H1 (cell line): ENCODE results near the gene KMT2E. TPM values are rescaled to one million over a fixed set of nuclear protein-coding genes. Genes with fewer than 3 reads are reported as not detected.

Source experiments
- CTCF ChIA-PET: fragments of 300-600 bp; sonication (Branson Sonifier 250); formaldehyde crosslinking; loops from one replicate; lab custom pipeline; 2021; ENCODE audit not compliant: partially characterized antibody; lab: Charles Lee
- POLR2A ChIA-PET: fragments of 300-600 bp; sonication (Branson Sonifier 250); formaldehyde crosslinking; loops from one replicate; lab custom pipeline; 2021; ENCODE audit warnings: inconsistent platforms; ENCODE audit not compliant: partially characterized antibody; lab: Charles Lee
- DNase-seq, 2 experiments: peaks; one replicate each; pipeline versions ENCODE4 v3.0.0 to v3.0.0-alpha.2; 2010 to 2022; ENCODE audit warnings: low spot score in 2 of 2, low read depth in 1 of 2, mixed read lengths in 1 of 2
- FAIRE-seq: peaks from 2 replicates; lab custom pipeline; 2011; peaks lifted over from hg19 to GRCh38; lab: Jason Lieb, UNC
- H2AFZ ChIP-seq: 2 replicates; pipeline ENCODE4 v1.8.1; 2012; ENCODE audit warnings: low read length, inconsistent platforms
- H2AK5ac ChIP-seq: 2 replicates; pipeline ENCODE4 v1.6.1; 2013; ENCODE audit warnings: low read depth, low read length
- H2BK120ac ChIP-seq: replicated peaks from 2 replicates; pipeline ENCODE3; 2013; ENCODE audit warnings: low read depth, low read length, inconsistent platforms
- H2BK12ac ChIP-seq: 2 replicates; pipeline ENCODE4 v1.6.1; 2013; ENCODE audit warnings: low read depth, low read length
- H2BK15ac ChIP-seq: 2 replicates; pipeline ENCODE4 v1.6.1; 2013; ENCODE audit warnings: low read length
- H2BK20ac ChIP-seq: 2 replicates; pipeline ENCODE4 v1.6.1; 2013; ENCODE audit warnings: low read length
- H2BK5ac ChIP-seq: 2 replicates; pipeline ENCODE4 v1.6.1; 2013; ENCODE audit warnings: low read depth, low read length
- H3K14ac ChIP-seq: 2 replicates; pipeline ENCODE4 v1.6.1; 2013; ENCODE audit warnings: inconsistent platforms; ENCODE audit not compliant: insufficient read length
- H3K18ac ChIP-seq: 2 replicates; pipeline ENCODE4 v1.6.1; 2013; ENCODE audit warnings: low read length; ENCODE audit errors: extremely low read depth
- H3K23ac ChIP-seq: 2 replicates; pipeline ENCODE4 v1.6.1; 2013; ENCODE audit warnings: inconsistent platforms; ENCODE audit not compliant: insufficient read length
- H3K23me2 ChIP-seq: 2 replicates; pipeline ENCODE4 v1.6.1; 2013; ENCODE audit warnings: low read depth, low read length
- H3K27ac ChIP-seq: 2 replicates; pipeline ENCODE4 v1.6.1; 2011; ENCODE audit warnings: low read depth, low read length, inconsistent platforms
- H3K27me3 ChIP-seq, 4 experiments: replicated peaks in 1 of 4; 1 replicate in 1 of 4; 2 replicates in 3 of 4; pipeline versions ENCODE4 v1.6.1 to v1.8.1; 2011 to 2013; ENCODE audit warnings: low read length in 3 of 4, mild to moderate bottlenecking in 3 of 4, inconsistent platforms in 2 of 4, mixed read lengths in 2 of 4, moderate library complexity in 1 of 4; ENCODE audit not compliant: control insufficient read depth in 3 of 4, insufficient read depth in 3 of 4; ENCODE audit errors: extremely low read depth in 1 of 4
- H3K36me3 ChIP-seq, 4 experiments: 2 replicates each; pipeline versions ENCODE4 v1.6.1 to v1.8.1; 2011 to 2013; ENCODE audit warnings: mild to moderate bottlenecking in 4 of 4, low read length in 3 of 4, moderate library complexity in 2 of 4, control low read depth in 1 of 4, inconsistent platforms in 1 of 4; ENCODE audit not compliant: insufficient read depth in 4 of 4, control insufficient read depth in 2 of 4
- H3K4ac ChIP-seq: replicated peaks from 2 replicates; pipeline ENCODE3; 2013; ENCODE audit warnings: low read length, low read depth, mixed read lengths, inconsistent platforms; ENCODE audit not compliant: insufficient read length
- H3K4me1 ChIP-seq, 4 experiments: replicated peaks in 1 of 4; 1 replicate in 1 of 4; 2 replicates in 3 of 4; pipeline versions ENCODE4 v1.6.1 to v1.8.1; 2011 to 2013; ENCODE audit warnings: low read length in 3 of 4, inconsistent platforms in 2 of 4, mixed read lengths in 1 of 4; ENCODE audit not compliant: insufficient read depth in 4 of 4, control insufficient read depth in 3 of 4
- H3K4me2 ChIP-seq, 2 experiments: 2 replicates each; pipeline versions ENCODE4 v1.6.1 to v1.8.1; 2011 to 2013; ENCODE audit warnings: low read depth in 2 of 2, low read length in 2 of 2, control low read depth in 1 of 2, inconsistent platforms in 1 of 2, mild to moderate bottlenecking in 1 of 2; ENCODE audit not compliant: insufficient read depth in 1 of 2
- H3K4me3 ChIP-seq, 4 experiments: fragments of 200-600, 300-600 bp in 1 of 4; sonication (generic), shearing (Covaris generic), sonication (Bioruptor Twin) in 1 of 4; 2 replicates each; pipeline versions ENCODE4 v1.5.1 to v1.8.1; 2011 to 2016; ENCODE audit warnings: low read length in 4 of 4, low read depth in 3 of 4, control low read depth in 2 of 4, inconsistent platforms in 2 of 4, mild to moderate bottlenecking in 2 of 4, mixed read lengths in 1 of 4, moderate library complexity in 1 of 4; ENCODE audit not compliant: insufficient read depth in 2 of 4; ENCODE audit errors: extremely low read depth in 1 of 4
- H3K56ac ChIP-seq: replicated peaks from 2 replicates; pipeline ENCODE3; 2013; ENCODE audit warnings: low read depth, mild to moderate bottlenecking, mixed read lengths, low read length, inconsistent platforms; ENCODE audit not compliant: insufficient read length
- H3K79me1 ChIP-seq: 2 replicates; pipeline ENCODE4 v1.6.1; 2013; ENCODE audit warnings: low read depth, low read length, control low read depth
- H3K79me2 ChIP-seq, 2 experiments: 2 replicates each; pipeline versions ENCODE4 v1.6.1 to v1.8.1; 2012 to 2013; ENCODE audit warnings: low read length in 2 of 2, mild to moderate bottlenecking in 2 of 2, inconsistent platforms in 1 of 2; ENCODE audit not compliant: insufficient read depth in 2 of 2, control insufficient read depth in 1 of 2
- H3K9ac ChIP-seq, 4 experiments: replicated peaks in 1 of 4; 1 replicate in 1 of 4; 2 replicates in 3 of 4; pipeline versions ENCODE4 v1.6.1 to v1.8.1; 2011 to 2013; ENCODE audit warnings: low read depth in 3 of 4, low read length in 3 of 4, control low read depth in 2 of 4, mild to moderate bottlenecking in 2 of 4, moderate library complexity in 2 of 4, inconsistent platforms in 1 of 4; ENCODE audit errors: extremely low read depth in 1 of 4
- H3K9me3 ChIP-seq, 2 experiments: 2 replicates each; pipeline versions ENCODE4 v1.6.1 to v1.8.1; 2012 to 2013; ENCODE audit warnings: mild to moderate bottlenecking in 2 of 2, moderate library complexity in 2 of 2, control low read depth in 1 of 2, inconsistent platforms in 1 of 2, low read depth in 1 of 2, low read length in 1 of 2, mixed read lengths in 1 of 2; ENCODE audit not compliant: insufficient read depth in 2 of 2
- H4K20me1 ChIP-seq, 2 experiments: replicated peaks in 1 of 2; 2 replicates each; pipeline versions ENCODE3 to v1.8.1; 2011 to 2013; ENCODE audit warnings: inconsistent platforms in 2 of 2, low read length in 2 of 2, mild to moderate bottlenecking in 1 of 2; ENCODE audit not compliant: insufficient read depth in 2 of 2, control insufficient read depth in 1 of 2
- H4K5ac ChIP-seq: 2 replicates; pipeline ENCODE4 v1.6.1; 2013; ENCODE audit warnings: low read length, low read depth, mixed read lengths, inconsistent platforms; ENCODE audit not compliant: insufficient read length
- H4K8ac ChIP-seq: 2 replicates; pipeline ENCODE4 v1.8.0; 2013; ENCODE audit warnings: mild to moderate bottlenecking, moderate library complexity, low read length, inconsistent platforms; ENCODE audit not compliant: insufficient read depth; ENCODE audit errors: extremely low read depth
- H4K91ac ChIP-seq: replicated peaks from 2 replicates; pipeline ENCODE3; 2013; ENCODE audit warnings: low read length, mixed read lengths, inconsistent platforms; ENCODE audit not compliant: insufficient read length
- ASH2L ChIP-seq: fragments of 200-600, 300-600 bp; sonication (generic); IDR thresholded peaks from one replicate; pipeline ENCODE4 v1.7.1; 2017; ENCODE audit warnings: low read length
- ATF2 ChIP-seq: IDR thresholded peaks from 2 replicates; pipeline ENCODE4 v1.6.1; 2012; ENCODE audit warnings: low read length, inconsistent platforms
- CEBPB ChIP-seq: IDR thresholded peaks from 2 replicates; pipeline ENCODE4 v1.6.1; 2012; ENCODE audit warnings: low read depth, low read length
- GTF2F1 ChIP-seq: IDR thresholded peaks from 2 replicates; pipeline ENCODE4 v1.6.1; 2012; ENCODE audit warnings: low read depth, low read length, improper control_type of control experiment, borderline replicate concordance
- HDAC2 ChIP-seq, 2 experiments: fragments of 300-600 bp in 1 of 2; sonication (generic) in 1 of 2; IDR thresholded peaks; 2 replicates each; pipeline ENCODE4 v1.6.1; 2011 to 2012; ENCODE audit warnings: low read depth in 2 of 2, low read length in 2 of 2, mild to moderate bottlenecking in 2 of 2, moderate library complexity in 2 of 2, borderline replicate concordance in 1 of 2, inconsistent platforms in 1 of 2
- RBBP5 ChIP-seq: IDR thresholded peaks from 2 replicates; pipeline ENCODE4 v1.7.1; 2012; ENCODE audit warnings: low read depth, mild to moderate bottlenecking, inconsistent platforms, low read length, moderate library complexity, borderline replicate concordance
- SIRT6 ChIP-seq: IDR thresholded peaks from one replicate; pipeline ENCODE4 v1.7.1; 2012; ENCODE audit warnings: low read length, inconsistent platforms
- SIX5 ChIP-seq: IDR thresholded peaks from 2 replicates; pipeline ENCODE4 v1.6.1; 2011; ENCODE audit warnings: mild to moderate bottlenecking, low read depth, low read length
- SP1 ChIP-seq: IDR thresholded peaks from 2 replicates; pipeline ENCODE4 v1.6.1; 2011; ENCODE audit warnings: low read depth, low read length
- SP4 ChIP-seq: IDR thresholded peaks from 2 replicates; pipeline ENCODE4 v1.6.1; 2012; ENCODE audit warnings: low read length, inconsistent platforms
- SUZ12 ChIP-seq: fragments of 200-600 bp; sonication (generic); IDR thresholded peaks from 2 replicates; pipeline ENCODE4 v1.6.1; 2012; ENCODE audit warnings: mild to moderate bottlenecking, inconsistent platforms, low read length, moderate library complexity, mixed read lengths
- TAF7 ChIP-seq: optimal IDR thresholded peaks from 2 replicates; pipeline ENCODE3; 2011; ENCODE audit warnings: low read depth, mild to moderate bottlenecking, inconsistent platforms, low read length, moderate library complexity, borderline replicate concordance
- WGBS, 2 experiments: shearing (Covaris generic) in 1 of 2; methylation state at CpG; one replicate each; pipeline versions ENCODE4 v1.1.6 to v1.1.7; 2013 to 2015; ENCODE audit warnings: low lambda C conversion rate in 2 of 2, mixed read lengths in 2 of 2, inconsistent platforms in 1 of 2, low coverage in 1 of 2, missing lambda C conversion rate in 1 of 2; ENCODE audit not compliant: insufficient replicate concordance in 2 of 2, insufficient coverage in 1 of 2, insufficient read length in 1 of 2; ENCODE audit errors: extremely low coverage in 1 of 2, missing lambda C conversion rate in 1 of 2; 5-methylcytosine and 5-hydroxymethylcytosine counted together
- polyA plus RNA-seq, 7 experiments: library from polyadenylated mRNA; depleted of rRNA in 3 of 7; stranded (reverse) in 5 of 7; unstranded in 2 of 7; fragments of >200 nt in 5 of 7; fragments of 200-250 nt in 2 of 7; gene quantifications; 1 replicate in 5 of 7; 2 replicates in 1 of 7; 4 replicates in 1 of 7; pipeline versions ENCODE4 v1.2.1 to v1.2.3, GENCODE V29; 2011 to 2013; ENCODE audit warnings: missing spikeins in 2 of 7, mixed read lengths in 2 of 7
- total RNA-seq: library from RNA; stranded (reverse); fragmentation: NEBNext Ultra II Directional; extraction: Animal tissue kit (Norgen Biotek cat#: 25700); gene quantifications from 2 replicates; pipeline ENCODE4 v1.2.1, GENCODE V29; 2021

KMT2E gene
- total and polyA plus RNA-seq, 2 of the 8 experiments (the other 6 are each of a cell fraction or from before 2014, with no cell fraction given), result 10.9 to 45.0 TPM

DNA sequence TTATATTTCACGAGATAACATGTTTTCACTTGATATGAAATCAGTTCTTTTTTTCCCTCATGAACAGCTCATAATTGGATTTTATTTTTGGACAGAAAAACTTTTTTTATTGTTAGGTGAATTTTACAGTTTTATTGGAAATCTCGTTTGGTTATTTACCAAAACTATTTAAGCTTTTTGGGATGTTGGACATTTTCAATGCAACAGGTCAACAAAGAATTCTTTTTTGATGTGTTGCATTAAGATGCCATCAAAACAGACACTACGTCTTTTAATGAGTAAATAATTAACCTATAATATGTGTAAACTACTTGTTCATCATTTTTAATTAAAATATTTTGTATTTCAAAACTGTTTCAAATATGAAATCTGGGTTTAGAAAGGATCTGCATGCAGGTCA, 5.3 kb downstream of the KMT2E start:
- Histone ChIP-seq H3K4me3 (no peak overlapping the region), H2BK12ac (no peak overlapping the region), H3K4ac (no peak overlapping the region), H3K18ac (no peak overlapping the region), H4K8ac (no peak overlapping the region), H3K27me3 (peaks cover 0 to 1% (median 0%) of the 10 kb centered on the region in 4 experiments; a peak in 1 of 7 replicates), H3K79me2 (peaks cover 35 to 100% of the 10 kb centered on the region in 2 experiments), H2BK20ac (no peak overlapping the region), H3K23me2 (no peaks in the 10 kb centered on the region; the same call in 1 of the 2 replicates), H3K27ac (no peak overlapping the region), H3K14ac (no peak overlapping the region), H3K4me1 (peaks cover 0 to 11% (median 0%) of the 10 kb centered on the region in 4 experiments; a peak in 1 of 7 replicates), H2BK5ac (no peak overlapping the region), H3K79me1 (no peaks in the 10 kb centered on the region), H3K23ac (no peak overlapping the region), H2BK120ac (no peak overlapping the region), H2BK15ac (no peak overlapping the region), H3K4me2 (no peak overlapping the region), H3K56ac (no peak overlapping the region), H3K9me3 (no peaks in the 10 kb centered on the region), H3K9ac (no peak overlapping the region), H3K36me3 (no peaks in the 10 kb centered on the region), H4K5ac (no peak overlapping the region), H4K91ac (no peak overlapping the region), H2AK5ac (no peak overlapping the region), H4K20me1 (peaks cover 9% of the 10 kb centered on the region in 2 experiments), H2AFZ (no peak overlapping the region)
- no peak for FAIRE-seq
- ChIA-PET CTCF (interaction anchor here (0.9 kb wide), 1 partner anchor 23 kb away, joined by 3 read pairs; no protein-coding TSS in a partner anchor), POLR2A (interaction anchor here (0.8 to 1.1 kb wide), 3 partner anchors 9 to 22 kb away, joined by 3 read pairs; no protein-coding TSS in a partner anchor)
- 86% methylated on average over 3 of the region's 3 CpGs; no CpG with 5 or more reads in 1 of the 2 experiments for WGBS, 2 experiments
- no peak for TF ChIP-seq TAF7
- no peak for TF ChIP-seq SP1
- no peak for TF ChIP-seq SIRT6
- TF ChIP-seq SUZ12, result no peak
- no peak for TF ChIP-seq CEBPB
- TF ChIP-seq GTF2F1, result no peak
- no peak for TF ChIP-seq RBBP5
- no peak for TF ChIP-seq SIX5
- no peak for TF ChIP-seq ASH2L
- TF ChIP-seq SP4, result no peak
- no peak for TF ChIP-seq ATF2
- TF ChIP-seq HDAC2 (IDR thresholded peaks at IDR 0.05; ENCODE audit: borderline replicate concordance in 1 of 2, low read depth in 2 of 2, low read length in 2 of 2), result no peak
- DNase-seq, result no peak
